Smooth muscle cell (in vitro differentiated cells): ENCODE measurements around the gene SLC15A3. TPM values are rescaled to one million over a fixed set of nuclear protein-coding genes. Genes with fewer than 3 reads are reported as not detected.

Experiments
- DNase-seq: peaks from one replicate; lab custom pipeline; 2025; ENCODE audit not compliant: unreplicated experiment; lab: John Stamatoyannopoulos, UW
- H2AFZ ChIP-seq: fragments of 200-600 bp; sonication (generic); 2 replicates; pipeline ENCODE4 v1.6.0; 2016; ENCODE audit warnings: antibody characterized with exemption, low read depth, mild to moderate bottlenecking
- H3F3A ChIP-seq: fragments of 200-600 bp; sonication (generic); 2 replicates; pipeline ENCODE4 v1.6.0; 2017; ENCODE audit warnings: antibody characterized with exemption, low read depth
- H3K27ac ChIP-seq: fragments of 200-600 bp; sonication (generic); 2 replicates; pipeline ENCODE4 v1.5.1; 2016; ENCODE audit warnings: low read depth, mild to moderate bottlenecking
- H3K27me3 ChIP-seq: fragments of 200-600 bp; sonication (generic); 2 replicates; pipeline ENCODE4 v1.6.1; 2016; ENCODE audit warnings: low read depth, mild to moderate bottlenecking
- H3K36me3 ChIP-seq: fragments of 200-600 bp; sonication (generic); 2 replicates; pipeline ENCODE4 v1.5.1; 2016; ENCODE audit warnings: low read depth
- H3K4me1 ChIP-seq: fragments of 200-600 bp; sonication (generic); 2 replicates; pipeline ENCODE4 v1.5.1; 2016; ENCODE audit warnings: low read depth
- H3K4me2 ChIP-seq: fragments of 200-600 bp; sonication (generic); 2 replicates; pipeline ENCODE4 v1.6.0; 2016; ENCODE audit warnings: mild to moderate bottlenecking
- H3K4me3 ChIP-seq: fragments of 200-600 bp; sonication (generic); 2 replicates; pipeline ENCODE4 v1.5.1; 2016; ENCODE audit warnings: mild to moderate bottlenecking
- H3K79me2 ChIP-seq: fragments of 200-600 bp; sonication (generic); 2 replicates; pipeline ENCODE4 v1.6.0; 2016; ENCODE audit warnings: low read depth, mild to moderate bottlenecking
- H3K9ac ChIP-seq: fragments of 200-600 bp; sonication (generic); 2 replicates; pipeline ENCODE4 v1.6.0; 2016; ENCODE audit warnings: low read depth
- H3K9me3 ChIP-seq: fragments of 200-600 bp; sonication (generic); replicated peaks from 2 replicates; pipeline ENCODE4 v1.5.1; 2016; ENCODE audit warnings: low read depth
- H4K20me1 ChIP-seq: fragments of 200-600 bp; sonication (generic); 2 replicates; pipeline ENCODE4 v1.6.0; 2016; ENCODE audit warnings: low read depth
- WGBS: methylation state at CpG from one replicate; pipeline ENCODE4 v1.1.7; 2016; ENCODE audit warnings: low lambda C conversion rate; 5-methylcytosine and 5-hydroxymethylcytosine counted together
- polyA plus RNA-seq: library from polyadenylated mRNA; unstranded; fragments of >200 nt; fragmentation: Nextera tagmentation; extraction: Ambion mirVana; gene quantifications from 2 replicates; pipeline ENCODE4 v1.2.1, GENCODE V29; 2016
- total RNA-seq: library from RNA; depleted of rRNA; stranded (reverse); fragments of >200 nt; gene quantifications from 2 replicates; pipeline ENCODE4 v1.2.3, GENCODE V29; 2014
- TF ChIP-seq, protein P1 (sequence below): fragments of 200-600 bp; sonication (generic); IDR thresholded peaks from 2 replicates; pipeline ENCODE4 v1.5.1; 2017; ENCODE audit warnings: borderline replicate concordance, mild to moderate bottlenecking, antibody characterized with exemption; ENCODE audit not compliant: insufficient read depth, poor library complexity, severe bottlenecking

SLC15A3 gene
- total and polyA plus RNA-seq, 2 experiments from 2014 or later = 0.27 to 0.33 TPM

DNA sequence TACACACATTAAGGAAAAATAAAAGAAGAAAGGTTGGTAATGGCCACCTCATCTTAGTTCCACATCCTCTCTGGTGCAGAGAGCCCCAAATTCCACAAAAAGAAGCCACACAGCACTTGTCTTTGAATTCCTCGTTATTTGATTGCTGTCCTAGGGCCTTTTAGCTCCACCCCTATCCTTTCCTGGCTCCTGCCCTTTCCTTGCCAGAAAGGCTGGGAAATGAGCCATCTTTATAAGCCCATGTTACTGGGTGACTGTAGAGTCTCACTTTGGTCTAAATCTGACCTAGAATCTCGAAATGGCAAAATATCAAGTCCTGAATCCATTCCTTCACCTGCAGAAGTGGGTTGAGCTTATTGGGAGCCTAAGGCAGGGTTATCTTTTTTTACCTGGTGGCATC, 32.0 kb downstream of the SLC15A3 start:
- peaks cover 19% of the 10 kb centered on the region for H4K20me1 ChIP-seq
- H3K79me2 ChIP-seq = peaks cover 32% of the 10 kb centered on the region
- H3K9me3 ChIP-seq = no peaks in the 10 kb centered on the region
- H3K9ac ChIP-seq = no peak overlapping the region
- no peaks in the 10 kb centered on the region for H3K36me3 ChIP-seq
- no peak overlapping the region for H3K4me2 ChIP-seq
- H3K27ac ChIP-seq = no peak overlapping the region
- H3K27me3 ChIP-seq = no peaks in the 10 kb centered on the region
- H3K4me3 ChIP-seq = no peak overlapping the region
- no peaks in the 10 kb centered on the region for H3F3A ChIP-seq
- whole genome bisulfite sequencing = 91% methylated on average over 2 of the region's 2 CpGs
- DNase-seq = no peak
- peaks cover 9% of the 10 kb centered on the region for H3K4me1 ChIP-seq
- TF ChIP-seq, protein P1, sequence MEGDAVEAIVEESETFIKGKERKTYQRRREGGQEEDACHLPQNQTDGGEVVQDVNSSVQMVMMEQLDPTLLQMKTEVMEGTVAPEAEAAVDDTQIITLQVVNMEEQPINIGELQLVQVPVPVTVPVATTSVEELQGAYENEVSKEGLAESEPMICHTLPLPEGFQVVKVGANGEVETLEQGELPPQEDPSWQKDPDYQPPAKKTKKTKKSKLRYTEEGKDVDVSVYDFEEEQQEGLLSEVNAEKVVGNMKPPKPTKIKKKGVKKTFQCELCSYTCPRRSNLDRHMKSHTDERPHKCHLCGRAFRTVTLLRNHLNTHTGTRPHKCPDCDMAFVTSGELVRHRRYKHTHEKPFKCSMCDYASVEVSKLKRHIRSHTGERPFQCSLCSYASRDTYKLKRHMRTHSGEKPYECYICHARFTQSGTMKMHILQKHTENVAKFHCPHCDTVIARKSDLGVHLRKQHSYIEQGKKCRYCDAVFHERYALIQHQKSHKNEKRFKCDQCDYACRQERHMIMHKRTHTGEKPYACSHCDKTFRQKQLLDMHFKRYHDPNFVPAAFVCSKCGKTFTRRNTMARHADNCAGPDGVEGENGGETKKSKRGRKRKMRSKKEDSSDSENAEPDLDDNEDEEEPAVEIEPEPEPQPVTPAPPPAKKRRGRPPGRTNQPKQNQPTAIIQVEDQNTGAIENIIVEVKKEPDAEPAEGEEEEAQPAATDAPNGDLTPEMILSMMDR = no peak
- no peak overlapping the region for H2AFZ ChIP-seq

DNA sequence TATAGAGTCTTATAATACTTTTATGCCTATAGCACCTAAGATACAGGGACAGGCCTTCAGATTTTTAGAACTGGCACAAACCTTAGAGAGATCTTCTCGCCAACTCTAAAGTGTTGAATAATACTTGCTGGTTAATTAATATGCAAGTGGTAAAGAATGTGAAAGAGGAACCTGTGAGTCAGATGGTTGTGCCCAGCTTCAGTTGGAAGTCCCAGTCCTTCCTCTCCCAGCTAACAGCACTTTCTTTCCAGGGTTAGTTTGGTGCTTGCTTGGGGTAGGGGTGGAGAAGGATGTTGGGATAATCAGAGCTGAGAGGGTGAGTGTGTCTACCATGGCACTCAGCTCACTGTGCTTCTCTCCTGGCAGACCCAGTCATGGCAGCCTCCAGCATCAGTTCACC, 32.7 kb downstream of the SLC15A3 start:
- Histone ChIP-seq H3K27ac (no peak overlapping the region), H3K9ac (no peak overlapping the region), H3K9me3 (no peaks in the 10 kb centered on the region), H3K79me2 (peaks cover 32% of the 10 kb centered on the region), H3F3A (no peaks in the 10 kb centered on the region), H3K4me3 (no peak overlapping the region), H3K4me1 (peaks cover 10% of the 10 kb centered on the region), H3K27me3 (no peaks in the 10 kb centered on the region), H4K20me1 (peaks cover 19% of the 10 kb centered on the region), H3K4me2 (no peak overlapping the region), H2AFZ (no peak overlapping the region), H3K36me3 (no peaks in the 10 kb centered on the region)
- no peak for DNase-seq
- TF ChIP-seq, protein P1 = no peak
- 97% methylated on average over 1 of the region's 1 CpG for WGBS

DNA sequence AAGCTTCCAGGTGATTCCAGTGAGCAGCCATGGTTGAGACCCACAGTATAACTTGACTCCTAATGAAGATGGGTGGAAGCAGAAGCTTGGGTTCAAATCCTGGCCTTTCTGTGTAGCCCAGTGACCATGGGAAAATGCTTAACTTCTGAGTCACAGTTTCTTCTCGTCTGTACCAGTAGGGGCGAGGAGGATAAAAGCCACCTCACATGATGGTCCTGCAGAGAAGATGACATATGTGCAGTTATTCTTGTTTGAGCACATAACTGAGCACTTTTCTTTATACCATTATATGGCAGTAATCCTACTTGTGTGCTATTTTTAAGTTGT, 33.1 kb downstream of the SLC15A3 start:
- H3F3A ChIP-seq = no peaks in the 10 kb centered on the region
- peaks cover 10% of the 10 kb centered on the region for H3K4me1 ChIP-seq
- H3K4me3 ChIP-seq = no peak overlapping the region
- 41% methylated on average over 2 of the region's 2 CpGs for WGBS
- DNase-seq = no peak
- no peak overlapping the region for H3K4me2 ChIP-seq
- no peaks in the 10 kb centered on the region for H3K27me3 ChIP-seq
- H3K79me2 ChIP-seq = peaks cover 32% of the 10 kb centered on the region
- H2AFZ ChIP-seq = no peak overlapping the region
- TF ChIP-seq, protein P1 = no peak
- no peak overlapping the region for H3K9ac ChIP-seq
- no peaks in the 10 kb centered on the region for H3K36me3 ChIP-seq
- no peak overlapping the region for H3K27ac ChIP-seq
- H4K20me1 ChIP-seq = peaks cover 19% of the 10 kb centered on the region
- no peaks in the 10 kb centered on the region for H3K9me3 ChIP-seq

DNA sequence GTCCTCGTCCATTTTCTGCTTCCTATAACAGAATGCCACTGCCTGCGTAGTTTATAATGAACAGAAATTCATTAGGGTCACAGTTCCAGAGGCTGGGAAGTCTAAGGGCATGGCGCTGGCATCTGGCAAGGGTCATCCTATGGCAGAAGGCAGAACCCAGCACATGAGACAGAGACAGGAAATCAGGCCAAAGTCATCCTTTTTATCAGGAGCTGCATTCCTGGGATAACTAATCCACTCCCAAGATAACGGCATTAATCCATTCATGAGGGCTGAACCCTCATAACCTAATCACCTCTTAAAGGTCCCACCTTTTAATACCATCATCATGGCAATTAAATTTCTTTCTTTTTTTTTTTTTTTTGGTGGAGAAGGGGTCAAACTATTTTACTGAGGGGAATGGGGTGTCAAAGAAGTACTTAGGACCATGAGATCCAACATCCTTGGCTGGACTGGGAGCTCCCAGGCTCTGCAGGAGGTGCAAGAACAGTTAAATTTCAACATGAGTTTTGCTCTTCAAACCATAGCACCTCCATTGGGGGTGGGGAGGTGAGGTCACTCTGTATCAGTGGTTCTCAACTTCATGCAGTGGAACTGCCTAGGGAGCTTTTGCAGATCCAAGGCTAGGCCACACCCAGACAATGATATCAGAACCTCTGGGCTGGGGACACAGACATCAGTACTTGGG, 33.6 kb downstream of the SLC15A3 start:
- Histone ChIP-seq H4K20me1 (peaks cover 19% of the 10 kb centered on the region), H3K79me2 (peaks cover 32% of the 10 kb centered on the region), H3K9ac (no peak overlapping the region), H3F3A (no peaks in the 10 kb centered on the region), H3K4me1 (peaks cover 12% of the 10 kb centered on the region), H3K4me2 (no peak overlapping the region), H3K27me3 (no peaks in the 10 kb centered on the region), H2AFZ (no peak overlapping the region), H3K27ac (no peak overlapping the region), H3K36me3 (no peaks in the 10 kb centered on the region), H3K4me3 (no peak overlapping the region), H3K9me3 (no peaks in the 10 kb centered on the region)
- 83% methylated on average over 4 of the region's 4 CpGs for WGBS
- TF ChIP-seq, protein P1 = no peak
- DNase-seq = no peak
